SK-N-SH (cell line): ENCODE data around the gene SELENOV. TPM values are rescaled to one million over a fixed set of nuclear protein-coding genes. Genes with fewer than 3 reads are reported as not detected.

ENCODE experiments used
- CTCF ChIA-PET: fragments of 300-600, 350-600 bp; formaldehyde crosslinking; extraction: SDS; loops from one replicate; lab custom pipeline; 2021; lab: Yijun Ruan, JAX
- POLR2A ChIA-PET: fragments of 350-600 bp; sonication (Branson Sonifier 250); formaldehyde crosslinking; extraction: SDS; loops from one replicate; lab custom pipeline; 2020; ENCODE audit warnings: antibody characterized with exemption, inconsistent platforms; lab: Yijun Ruan, JAX
- DNase-seq: peaks from one replicate; pipeline ENCODE4 v3.0.0; 2012
- H2AFZ ChIP-seq: fragments of 200-600 bp; sonication (generic); 2 replicates; pipeline ENCODE4 v1.8.1; 2016; ENCODE audit warnings: antibody characterized with exemption, mild to moderate bottlenecking, low read depth
- H3F3A ChIP-seq: fragments of 200-600 bp; sonication (generic); replicated peaks from 2 replicates; pipeline ENCODE3; 2016; ENCODE audit warnings: antibody characterized with exemption, mild to moderate bottlenecking; ENCODE audit not compliant: insufficient read depth
- H3K27ac ChIP-seq, 2 experiments: fragments of 200-500 bp in 1 of 2; fragments of 200-600 bp in 1 of 2; sonication (Bioruptor generic) in 1 of 2; sonication (generic), shearing (Covaris generic) in 1 of 2; 2 replicates each; pipeline versions ENCODE4 v1.5.1 to v1.6.1; 2014 to 2016; ENCODE audit warnings: low read depth in 2 of 2, inconsistent platforms in 1 of 2, low read length in 1 of 2, mild to moderate bottlenecking in 1 of 2, mixed read lengths in 1 of 2
- H3K27me3 ChIP-seq: fragments of 200-600 bp; sonication (generic), shearing (Covaris generic); 2 replicates; pipeline ENCODE4 v1.6.1; 2016; ENCODE audit warnings: mixed run types; ENCODE audit not compliant: insufficient read depth
- H3K36me3 ChIP-seq, 2 experiments: fragments of 200-500 bp in 1 of 2; fragments of 200-600 bp in 1 of 2; sonication (Bioruptor generic) in 1 of 2; sonication (generic) in 1 of 2; replicated peaks in 1 of 2; 2 replicates each; pipeline versions ENCODE3 to v1.5.1; 2014 to 2016; ENCODE audit warnings: low read length in 1 of 2, mild to moderate bottlenecking in 1 of 2; ENCODE audit not compliant: insufficient read depth in 2 of 2, control insufficient read depth in 1 of 2
- H3K4me1 ChIP-seq, 2 experiments: fragments of 200-500 bp in 1 of 2; fragments of 200-600 bp in 1 of 2; sonication (Bioruptor generic) in 1 of 2; sonication (generic), shearing (Covaris generic) in 1 of 2; 2 replicates each; pipeline versions ENCODE4 v1.5.1 to v1.6.1; 2014 to 2016; ENCODE audit warnings: low read depth in 1 of 2, low read length in 1 of 2, mixed run types in 1 of 2; ENCODE audit not compliant: insufficient read depth in 2 of 2, control insufficient read depth in 1 of 2
- H3K4me2 ChIP-seq: fragments of 200-600 bp; sonication (generic), shearing (Covaris generic); 2 replicates; pipeline ENCODE4 v1.6.1; 2017; ENCODE audit warnings: mixed run types
- H3K4me3 ChIP-seq, 2 experiments: fragments of 200-500 bp in 1 of 2; fragments of 200-600 bp in 1 of 2; sonication (Bioruptor generic) in 1 of 2; sonication (generic), shearing (Covaris generic) in 1 of 2; 2 replicates each; pipeline versions ENCODE4 v1.5.1 to v1.8.1; 2014 to 2016; ENCODE audit warnings: low read depth in 2 of 2, inconsistent platforms in 1 of 2, low read length in 1 of 2, mild to moderate bottlenecking in 1 of 2, mixed read lengths in 1 of 2, moderate library complexity in 1 of 2
- H3K79me2 ChIP-seq: fragments of 200-600 bp; sonication (generic); 2 replicates; pipeline ENCODE4 v1.8.1; 2017; ENCODE audit warnings: mild to moderate bottlenecking; ENCODE audit not compliant: insufficient read depth
- H3K9ac ChIP-seq: fragments of 200-600 bp; sonication (generic); 2 replicates; pipeline ENCODE4 v1.6.1; 2017; ENCODE audit warnings: mixed run types
- H3K9me2 ChIP-seq: fragments of 200-600 bp; sonication (generic); 2 replicates; pipeline ENCODE4 v1.6.1; 2017; ENCODE audit warnings: mixed run types
- H3K9me3 ChIP-seq: fragments of 200-600 bp; sonication (generic); 2 replicates; pipeline ENCODE4 v1.6.1; 2017; ENCODE audit warnings: mixed run types, mild to moderate bottlenecking, moderate library complexity
- H4K20me1 ChIP-seq: fragments of 200-600 bp; sonication (generic); 2 replicates; pipeline ENCODE4 v1.6.1; 2017; ENCODE audit warnings: mild to moderate bottlenecking, mixed run types; ENCODE audit not compliant: insufficient read depth
- CHD2 ChIP-seq: fragments of 150-350 bp; IDR thresholded peaks from 2 replicates; pipeline ENCODE4 v1.6.1; 2018; ENCODE audit warnings: low read length; ENCODE audit not compliant: partially characterized antibody
- EP300 ChIP-seq, 2 experiments: IDR thresholded peaks; 2 replicates each; pipeline versions ENCODE4 v1.4.0 to v1.6.1; 2012; ENCODE audit warnings: borderline replicate concordance in 1 of 2, low read depth in 1 of 2, low read length in 1 of 2
- FOSL2 ChIP-seq: IDR thresholded peaks from 2 replicates; pipeline ENCODE4 v1.4.0; 2012; ENCODE audit warnings: low read depth, mild to moderate bottlenecking, moderate library complexity, borderline replicate concordance
- GABPA ChIP-seq: IDR thresholded peaks from 2 replicates; pipeline ENCODE4 v1.4.0; 2012; ENCODE audit warnings: low read depth, mild to moderate bottlenecking
- GATA2 ChIP-seq: sonication (generic); formaldehyde crosslinking; IDR thresholded peaks from 2 replicates; pipeline ENCODE4 v1.5.0; 2020; ENCODE audit warnings: mild to moderate bottlenecking, missing genetic modification reagents
- MEF2A ChIP-seq: IDR thresholded peaks from 2 replicates; pipeline ENCODE4 v1.4.0; 2012; ENCODE audit warnings: low read depth, borderline replicate concordance
- MXI1 ChIP-seq: IDR thresholded peaks from 2 replicates; pipeline ENCODE4 v1.6.1; 2012; ENCODE audit warnings: mild to moderate bottlenecking, low read depth, low read length, improper control_type of control experiment
- POLR2AphosphoS5 ChIP-seq: IDR thresholded peaks from 2 replicates; pipeline ENCODE4 v1.6.1; 2012; ENCODE audit warnings: low read depth, low read length
- RCOR1 ChIP-seq: fragments of 150-350 bp; IDR thresholded peaks from 2 replicates; pipeline ENCODE4 v1.6.1; 2017; ENCODE audit warnings: antibody characterized with exemption, low read length
- RFX5 ChIP-seq: IDR thresholded peaks from 2 replicates; pipeline ENCODE4 v1.6.1; 2012; ENCODE audit warnings: mild to moderate bottlenecking, improper control_type of control experiment, low read length
- RXRA ChIP-seq: IDR thresholded peaks from 2 replicates; pipeline ENCODE4 v1.4.0; 2012; ENCODE audit warnings: low read depth, mild to moderate bottlenecking, borderline replicate concordance
- SIN3A ChIP-seq: IDR thresholded peaks from 2 replicates; pipeline ENCODE4 v1.6.1; 2012; ENCODE audit warnings: low read depth, mild to moderate bottlenecking, low read length, moderate library complexity, borderline replicate concordance
- SMC3 ChIP-seq: IDR thresholded peaks from 2 replicates; pipeline ENCODE4 v1.6.1; 2012; ENCODE audit warnings: low read depth, low read length, improper control_type of control experiment
- TCF12 ChIP-seq: IDR thresholded peaks from 2 replicates; pipeline ENCODE4 v1.4.0; 2012
- TEAD4 ChIP-seq: IDR thresholded peaks from 2 replicates; pipeline ENCODE4 v1.4.0; 2012; ENCODE audit warnings: mild to moderate bottlenecking, borderline replicate concordance; ENCODE audit not compliant: insufficient read depth
- USF1 ChIP-seq: IDR thresholded peaks from 2 replicates; pipeline ENCODE4 v1.4.0; 2012; ENCODE audit warnings: low read depth, borderline replicate concordance
- USF2 ChIP-seq: fragments of 150-350 bp; IDR thresholded peaks from 2 replicates; pipeline ENCODE4 v1.6.1; 2017; ENCODE audit warnings: antibody characterized with exemption, low read length, low read depth, borderline replicate concordance
- YY1 ChIP-seq: IDR thresholded peaks from 2 replicates; pipeline ENCODE4 v1.4.0; 2012; ENCODE audit warnings: low read depth, mild to moderate bottlenecking
- WGBS: methylation state at CpG from one replicate; pipeline ENCODE4 v1.1.6; 2017; ENCODE audit warnings: low lambda C conversion rate; 5-methylcytosine and 5-hydroxymethylcytosine counted together
- polyA plus RNA-seq, 3 experiments: library from polyadenylated mRNA; depleted of rRNA; stranded (reverse); fragments of >200 nt; gene quantifications; 2 replicates each; pipeline ENCODE4 v1.2.3, GENCODE V29; 2012

The SELENOV gene
- polyA plus RNA-seq, 1 of the 3 experiments (the other 2 are of a cell fraction): 0.08 TPM

- Histone ChIP-seq H3K27ac (no peak overlapping the region), H3K4me1 (no peaks in the 10 kb centered on the region), H3K79me2 (no peaks in the 10 kb centered on the region), H3K27me3 (no peaks in the 10 kb centered on the region), H3K4me2 (no peak overlapping the region), H2AFZ (no peak overlapping the region), H3K9me2 (no peaks in the 10 kb centered on the region), H3F3A (peaks cover 2% of the 10 kb centered on the region), H3K9me3 (no peaks in the 10 kb centered on the region), H3K36me3 (peaks cover 11 to 79% of the 10 kb centered on the region in 2 experiments), H3K9ac (no peak overlapping the region), H4K20me1 (no peaks in the 10 kb centered on the region), H3K4me3 (no peak overlapping the region)
- WGBS: 100% methylated on average over 8 of the region's 8 CpGs
- TF ChIP-seq RXRA (no peak), TCF12 (no peak), GATA2 (CRISPR knock-in tag) (no peak), MEF2A (no peak), SIN3A (no peak), RCOR1 (no peak), MXI1 (no peak), YY1 (no peak), EP300 (IDR thresholded peaks at IDR 0.05; ENCODE audit: borderline replicate concordance in 1 of 2, low read depth in 1 of 2, low read length in 1 of 2) (no peak), SMC3 (no peak), USF1 (no peak), CHD2 (no peak), POLR2AphosphoS5 (no peak), TEAD4 (no peak), FOSL2 (no peak), USF2 (no peak), RFX5 (no peak), GABPA (no peak)
- ChIA-PET CTCF (interaction anchor here (0.8 to 3.1 kb wide), 3 partner anchors 19 to 61 kb away, joined by 3 to 12 read pairs (median 10); partner anchors contain the start of gene EID2B), POLR2A (no interaction called here)
- no peak for DNase-seq
Observed at GRCh38 chr19:39471756-39472536, 43.0 kb upstream of the SELENOV start.
